ENCODE measurements around the gene KRT8. TPM values are rescaled to one million over a fixed set of nuclear protein-coding genes. Genes with fewer than 3 reads are reported as not detected.
"Not testable (repeated sequence)": the region's sequence is repeated elsewhere in the genome, so short reads cannot be mapped to it uniquely, and the experiment has no call there.

KRT8 gene
- total RNA-seq, 1 donor from 2014 or later: 22.8 TPM

DNA sequence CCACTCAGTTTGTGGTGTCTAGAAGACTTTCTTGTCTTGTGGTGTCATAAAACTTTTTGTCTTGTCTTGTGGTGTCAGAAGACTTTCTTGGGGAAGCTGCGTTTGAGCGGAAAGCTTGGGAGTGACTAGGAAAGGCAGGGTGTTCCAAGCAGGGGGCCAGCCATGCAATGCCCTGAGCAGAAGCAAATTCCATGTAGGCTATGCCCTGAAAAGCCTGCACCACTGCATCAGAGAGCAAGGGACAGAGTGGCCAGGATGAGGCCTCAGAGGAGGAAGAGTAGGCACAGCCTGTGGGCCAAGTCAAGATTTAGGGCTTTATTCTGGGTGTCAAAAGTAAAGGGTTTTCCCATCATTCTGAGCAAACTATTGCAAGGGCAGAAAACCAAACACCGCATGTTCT is 14.5 kb downstream of the KRT8 start:
- TF ChIP-seq POLR2AphosphoS5 (IDR thresholded peaks at IDR 0.05; ENCODE audit: insufficient read depth in 1 of 2, low read depth in 1 of 2) (no peak), POLR2A (IDR thresholded peaks at IDR 0.05) (no peak), CTCF (IDR thresholded peaks at IDR 0.05) (no peak)

DNA sequence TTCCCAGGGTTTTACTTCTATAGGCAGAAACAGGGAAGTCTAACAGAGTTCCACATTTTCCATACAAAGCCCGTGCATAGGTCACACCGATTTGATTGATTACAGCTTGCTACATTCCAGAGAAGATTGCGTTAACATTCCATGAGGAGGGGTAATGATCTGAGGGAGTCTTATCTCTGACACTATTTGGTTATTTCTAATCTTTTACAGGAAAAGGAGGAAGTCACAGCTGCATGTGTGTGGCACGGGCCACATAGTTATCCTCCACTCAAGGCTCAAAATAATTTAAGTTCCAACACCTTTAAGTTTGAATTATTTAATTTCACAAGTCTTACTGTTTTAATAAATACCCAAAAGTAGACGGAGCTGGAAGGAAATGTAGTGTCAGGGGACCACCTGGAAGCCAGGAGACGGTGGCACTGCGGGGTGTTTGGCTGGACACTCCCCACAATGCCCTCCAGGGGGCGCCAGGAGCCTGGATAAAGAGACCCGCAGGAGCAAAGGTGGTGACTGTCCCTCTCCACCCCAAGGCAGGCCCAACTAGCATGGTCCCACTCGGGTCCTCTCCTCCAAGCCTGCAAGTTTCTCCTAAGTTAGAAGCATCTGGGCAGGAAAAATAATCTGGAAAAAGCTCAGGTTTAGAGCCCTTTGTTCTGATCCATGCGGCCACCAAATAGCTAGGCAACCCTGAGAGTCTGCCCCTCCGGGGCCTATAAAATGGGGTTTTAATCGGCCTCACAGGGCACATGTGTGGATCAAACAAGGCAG is 20.2 kb downstream of the KRT8 start:
- intact Hi-C loops (cut with DNase I): loop anchor here (5.0 kb wide), 2 partner anchors 98 to 727 kb away; no protein-coding TSS in a partner anchor
- no peak for DNase-seq (ENCODE audit: extremely low spot score in 2 of 2)
- TF ChIP-seq CTCF (IDR thresholded peaks at IDR 0.05): peak; percentile 89 to 94 (median 94)
- no peak for TF ChIP-seq POLR2A (IDR thresholded peaks at IDR 0.05)
- TF ChIP-seq POLR2AphosphoS5 (IDR thresholded peaks at IDR 0.05; ENCODE audit: insufficient read depth in 1 of 2, low read depth in 1 of 2): no peak

More for the DNA sequence above, 14.5 kb downstream of the KRT8 start:
- Histone ChIP-seq H3K4me3 (no peak overlapping the region), H3K4me1 (no peaks in the 10 kb centered on the region), H3K36me3 (no peaks in the 10 kb centered on the region), H3K27me3 (no peaks in the 10 kb centered on the region), H3K27ac (no peak overlapping the region), H3K9me3 (no peaks in the 10 kb centered on the region)
- intact Hi-C loops (cut with DNase I): no loop called here
- DNase-seq (ENCODE audit: extremely low spot score in 2 of 2): no peak

DNA sequence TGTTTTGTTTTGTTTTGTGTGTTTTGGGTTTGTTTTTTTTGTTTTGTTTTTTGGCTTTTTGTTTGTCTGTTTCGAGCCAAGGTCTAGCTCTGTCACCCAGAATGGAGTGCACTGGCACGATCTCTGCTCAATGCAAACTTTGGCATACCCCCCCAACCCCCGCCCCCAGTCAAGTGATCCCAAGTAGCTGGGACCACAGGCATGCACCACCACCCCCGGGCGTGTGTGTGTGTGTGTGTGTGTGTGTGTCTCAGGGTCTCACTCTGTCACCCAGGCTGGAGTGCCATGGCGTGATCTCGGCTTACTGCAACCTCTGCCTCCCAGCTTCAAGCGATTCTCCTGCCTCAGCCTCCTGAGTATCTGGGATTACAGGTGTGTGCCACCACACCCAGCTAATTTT is 24.4 kb downstream of the KRT8 start:
- DNase-seq (ENCODE audit: extremely low spot score in 2 of 2); H3K36me3 ChIP-seq; H3K27me3 ChIP-seq; intact Hi-C loops (cut with DNase I); H3K27ac ChIP-seq; H3K9me3 ChIP-seq; H3K4me3 ChIP-seq: not testable (repeated sequence)
- peaks cover 37% of the 10 kb centered on the region for H3K4me1 ChIP-seq

More for the DNA sequence above, 20.2 kb downstream of the KRT8 start:
- H3K4me1 ChIP-seq: peaks cover 6% of the 10 kb centered on the region
- H3K27ac ChIP-seq: no peak overlapping the region
- H3K27me3 ChIP-seq: no peaks in the 10 kb centered on the region
- H3K36me3 ChIP-seq: no peaks in the 10 kb centered on the region
- H3K9me3 ChIP-seq: no peaks in the 10 kb centered on the region
- no peak overlapping the region for H3K4me3 ChIP-seq

DNA sequence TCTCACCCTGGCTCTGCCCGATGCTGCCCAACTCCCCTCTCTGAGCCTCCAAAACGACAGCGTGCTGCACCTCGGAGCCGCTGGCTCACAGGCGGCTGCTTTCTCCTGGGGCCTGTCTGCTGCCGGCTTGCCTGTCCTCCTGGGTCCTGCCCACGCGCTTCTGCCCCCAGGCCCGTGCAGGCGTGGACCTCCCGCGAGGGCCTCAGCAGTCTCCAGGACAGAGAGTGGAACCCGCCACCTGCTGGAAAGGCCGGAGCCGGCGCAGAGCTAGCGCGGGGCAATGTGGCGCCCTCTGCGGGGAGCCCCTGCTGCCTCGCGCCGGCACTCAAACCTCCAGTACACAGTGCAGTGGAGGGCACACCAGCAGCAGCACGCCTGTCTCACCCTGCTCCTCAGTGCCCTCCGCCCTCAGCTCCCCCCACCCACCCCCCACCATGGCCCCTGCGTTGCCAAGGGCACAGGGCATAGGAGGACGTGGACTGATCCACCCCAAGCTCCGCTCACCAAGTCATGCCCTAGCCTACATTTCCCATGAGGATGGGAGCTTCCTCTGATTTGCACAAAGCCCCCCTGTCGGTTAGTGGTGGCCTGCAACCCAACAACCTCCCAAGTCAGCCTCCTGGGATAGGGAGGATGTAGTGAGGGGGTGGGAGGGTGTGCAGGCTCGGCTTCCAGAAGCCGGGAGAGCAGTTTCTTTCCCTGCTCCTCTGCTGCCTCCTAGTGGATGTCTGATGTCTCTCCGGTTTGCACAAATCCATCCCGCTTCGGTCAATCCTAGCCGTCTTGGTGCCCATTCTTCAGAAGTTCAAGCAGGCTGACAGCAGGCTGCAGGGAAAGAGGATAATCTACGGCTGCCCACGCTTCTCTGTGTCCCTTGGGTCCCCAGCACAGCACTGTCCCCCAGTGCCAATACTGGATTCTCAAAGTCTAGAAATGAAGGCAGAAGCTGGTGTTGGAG is 25.2 kb downstream of the KRT8 start:
- no peaks in the 10 kb centered on the region for H3K36me3 ChIP-seq
- DNase-seq (ENCODE audit: extremely low spot score in 2 of 2): no peak
- no peaks in the 10 kb centered on the region for H3K9me3 ChIP-seq
- H3K4me3 ChIP-seq: peak overlapping the region; percentile 25 to 35
- peaks cover 45% of the 10 kb centered on the region for H3K4me1 ChIP-seq
- TF ChIP-seq CTCF (IDR thresholded peaks at IDR 0.05): peak; percentile 77 to 84 (median 80)
- peak in 1 of 2 donors; percentile 31 for TF ChIP-seq POLR2AphosphoS5 (IDR thresholded peaks at IDR 0.05; ENCODE audit: insufficient read depth in 1 of 2, low read depth in 1 of 2)
- TF ChIP-seq POLR2A (IDR thresholded peaks at IDR 0.05): no peak
- no peaks in the 10 kb centered on the region for H3K27me3 ChIP-seq
- H3K27ac ChIP-seq: peak overlapping the region; percentile 88
- intact Hi-C loops (cut with DNase I): loop anchor here (5.0 to 10.0 kb wide), 2 partner anchors 297 to 505 kb away; no protein-coding TSS in a partner anchor
